Measurements from ENCODE around the gene PTCHD1.

GRCh38 chrX:23380581-23380980 lies 45.9 kb downstream of the PTCHD1 start:
- TF ChIP-seq, protein P1, sequence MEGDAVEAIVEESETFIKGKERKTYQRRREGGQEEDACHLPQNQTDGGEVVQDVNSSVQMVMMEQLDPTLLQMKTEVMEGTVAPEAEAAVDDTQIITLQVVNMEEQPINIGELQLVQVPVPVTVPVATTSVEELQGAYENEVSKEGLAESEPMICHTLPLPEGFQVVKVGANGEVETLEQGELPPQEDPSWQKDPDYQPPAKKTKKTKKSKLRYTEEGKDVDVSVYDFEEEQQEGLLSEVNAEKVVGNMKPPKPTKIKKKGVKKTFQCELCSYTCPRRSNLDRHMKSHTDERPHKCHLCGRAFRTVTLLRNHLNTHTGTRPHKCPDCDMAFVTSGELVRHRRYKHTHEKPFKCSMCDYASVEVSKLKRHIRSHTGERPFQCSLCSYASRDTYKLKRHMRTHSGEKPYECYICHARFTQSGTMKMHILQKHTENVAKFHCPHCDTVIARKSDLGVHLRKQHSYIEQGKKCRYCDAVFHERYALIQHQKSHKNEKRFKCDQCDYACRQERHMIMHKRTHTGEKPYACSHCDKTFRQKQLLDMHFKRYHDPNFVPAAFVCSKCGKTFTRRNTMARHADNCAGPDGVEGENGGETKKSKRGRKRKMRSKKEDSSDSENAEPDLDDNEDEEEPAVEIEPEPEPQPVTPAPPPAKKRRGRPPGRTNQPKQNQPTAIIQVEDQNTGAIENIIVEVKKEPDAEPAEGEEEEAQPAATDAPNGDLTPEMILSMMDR (IDR thresholded peaks at IDR 0.05): no peak
- TF ChIP-seq POLR2A (IDR thresholded peaks at IDR 0.05): no peak

Measured in testis (tissue), 2 donors.